ENCODE results near the gene KCNQ2. TPM values are rescaled to one million over a fixed set of nuclear protein-coding genes. Genes with fewer than 3 reads are reported as not detected.

KCNQ2 gene
- total and polyA plus RNA-seq, 10 donors, result 0.13 to 3.5 (median 0.45) TPM; not detected in 2

GRCh38 chr20:63366390-63367365 is 105.8 kb downstream of the KCNQ2 start:
- no peaks in the 10 kb centered on the region for H3K9me3 ChIP-seq
- H3K4me1 ChIP-seq, result peaks cover 0 to 19% (median 0%) of the 10 kb centered on the region in 6 donors
- H3K27me3 ChIP-seq (replicated peaks in 1 of 7), result peaks cover 0 to 86% (median 8%) of the 10 kb centered on the region in 7 donors
- H3K27ac ChIP-seq, result no peak overlapping the region
- H3K36me3 ChIP-seq, result no peaks in the 10 kb centered on the region
- no peak for DNase-seq
- no peak for TF ChIP-seq CTCF (IDR thresholded peaks at IDR 0.05 in 8 of 11, conservative IDR thresholded peaks at IDR 0.05 in 3 of 11)
- TF ChIP-seq POLR2A (IDR thresholded peaks at IDR 0.05), result no peak
- TF ChIP-seq POLR2AphosphoS5 (IDR thresholded peaks at IDR 0.05), result no peak
- WGBS, 5 donors, result 67 to 82% (median 74%) methylated on average over 23 to 30 of the region's 30 CpGs
- intact Hi-C loops (cut with DNase I; ENCODE audit: low total_unique reads), result no loop called here
- H3K4me3 ChIP-seq, result no peak overlapping the region

GRCh38 chr20:63365601-63366389 is 106.7 kb downstream of the KCNQ2 start:
- Histone ChIP-seq H3K9me3 (no peaks in the 10 kb centered on the region), H3K27ac (no peak overlapping the region), H3K4me1 (peaks cover 0 to 25% (median 2%) of the 10 kb centered on the region in 6 donors), H3K36me3 (no peaks in the 10 kb centered on the region), H3K27me3 (replicated peaks in 1 of 7) (peaks cover 0 to 87% (median 16%) of the 10 kb centered on the region in 7 donors), H3K4me3 (no peak overlapping the region)
- no peak for DNase-seq
- intact Hi-C loops (cut with DNase I; ENCODE audit: low total_unique reads), result no loop called here
- WGBS, 5 donors, result 83 to 90% (median 85%) methylated on average over 14 to 22 of the region's 22 CpGs
- no peak for TF ChIP-seq POLR2A (IDR thresholded peaks at IDR 0.05)
- TF ChIP-seq CTCF (IDR thresholded peaks at IDR 0.05 in 8 of 11, conservative IDR thresholded peaks at IDR 0.05 in 3 of 11), result no peak
- TF ChIP-seq POLR2AphosphoS5 (IDR thresholded peaks at IDR 0.05), result no peak

GRCh38 chr20:63364801-63365585 is 107.5 kb downstream of the KCNQ2 start:
- Histone ChIP-seq H3K36me3 (no peaks in the 10 kb centered on the region), H3K4me3 (no peak overlapping the region), H3K4me1 (peaks cover 0 to 30% (median 10%) of the 10 kb centered on the region in 6 donors), H3K27ac (no peak overlapping the region), H3K9me3 (no peaks in the 10 kb centered on the region), H3K27me3 (replicated peaks in 1 of 7) (peaks cover 4 to 87% (median 24%) of the 10 kb centered on the region in 7 donors)
- TF ChIP-seq POLR2AphosphoS5 (IDR thresholded peaks at IDR 0.05) (no peak), POLR2A (IDR thresholded peaks at IDR 0.05) (no peak)
- intact Hi-C loops (cut with DNase I; ENCODE audit: low total_unique reads), result no loop called here
- no peak for DNase-seq
- WGBS, 5 donors, result 60 to 80% (median 72%) methylated on average over 8 to 20 of the region's 20 CpGs

GRCh38 chr20:63363981-63364561 is 108.4 kb downstream of the KCNQ2 start:
- Histone ChIP-seq H3K27me3 (replicated peaks in 1 of 7) (peaks cover 4 to 94% (median 25%) of the 10 kb centered on the region in 7 donors), H3K36me3 (no peaks in the 10 kb centered on the region), H3K4me1 (peaks cover 0 to 32% (median 11%) of the 10 kb centered on the region in 6 donors), H3K4me3 (no peak overlapping the region), H3K9me3 (no peaks in the 10 kb centered on the region), H3K27ac (no peak overlapping the region)
- TF ChIP-seq POLR2A (IDR thresholded peaks at IDR 0.05) (no peak), POLR2AphosphoS5 (IDR thresholded peaks at IDR 0.05) (no peak), CTCF (IDR thresholded peaks at IDR 0.05 in 8 of 11, conservative IDR thresholded peaks at IDR 0.05 in 3 of 11) (no peak)
- DNase-seq, result peak; percentile 62
- WGBS, 5 donors, result 82 to 93% (median 85%) methylated on average over 17 to 19 of the region's 19 CpGs
- intact Hi-C loops (cut with DNase I; ENCODE audit: low total_unique reads), result no loop called here

All from spleen (tissue), 11 donors.